ENCODE results near the gene VSIG4.

Gene VSIG4

GRCh38 chrX:66043584-66043983, 3.7 kb upstream of the VSIG4 start:
- in situ Hi-C loops (cut with HindIII; ENCODE audit: low sequenced_read_pairs), result no loop called here

GRCh38 chrX:66042307-66043077, 2.6 kb upstream of the VSIG4 start:
- no peak for DNase-seq (ENCODE audit: low read depth, low spot score)
- in situ Hi-C loops (cut with HindIII; ENCODE audit: low sequenced_read_pairs), result no loop called here
- TF ChIP-seq CTCF (IDR thresholded peaks at IDR 0.05; ENCODE audit: low read depth, low read length), result no peak
- H3K4me3 ChIP-seq (ENCODE audit: low read depth, low read length), result no peak overlapping the region

More at GRCh38 chrX:66043584-66043983, 3.7 kb upstream of the VSIG4 start:
- no peak overlapping the region for H3K4me3 ChIP-seq (ENCODE audit: low read depth, low read length)
- no peak for DNase-seq (ENCODE audit: low read depth, low spot score)
- TF ChIP-seq CTCF (IDR thresholded peaks at IDR 0.05; ENCODE audit: low read depth, low read length), result no peak

GRCh38 chrX:66038115-66038514, 1.8 kb downstream of the VSIG4 start:
- no peak for TF ChIP-seq CTCF (IDR thresholded peaks at IDR 0.05; ENCODE audit: low read depth, low read length)
- no peak for DNase-seq (ENCODE audit: low read depth, low spot score)
- in situ Hi-C loops (cut with HindIII; ENCODE audit: low sequenced_read_pairs), result no loop called here

GRCh38 chrX:66036231-66036630, 3.6 kb downstream of the VSIG4 start:
- in situ Hi-C loops (cut with HindIII; ENCODE audit: low sequenced_read_pairs), result no loop called here
- no peak for TF ChIP-seq CTCF (IDR thresholded peaks at IDR 0.05; ENCODE audit: low read depth, low read length)

More at GRCh38 chrX:66038115-66038514, 1.8 kb downstream of the VSIG4 start:
- no peak overlapping the region for H3K4me3 ChIP-seq (ENCODE audit: low read depth, low read length)

GRCh38 chrX:66035667-66036066, 4.2 kb downstream of the VSIG4 start:
- TF ChIP-seq CTCF (IDR thresholded peaks at IDR 0.05; ENCODE audit: low read depth, low read length), result no peak
- H3K4me3 ChIP-seq (ENCODE audit: low read depth, low read length), result no peak overlapping the region
- DNase-seq (ENCODE audit: low read depth, low spot score), result no peak
- in situ Hi-C loops (cut with HindIII; ENCODE audit: low sequenced_read_pairs), result no loop called here

More at GRCh38 chrX:66036231-66036630, 3.6 kb downstream of the VSIG4 start:
- DNase-seq (ENCODE audit: low read depth, low spot score), result no peak
- H3K4me3 ChIP-seq (ENCODE audit: low read depth, low read length), result no peak overlapping the region

- TF ChIP-seq CTCF (IDR thresholded peaks at IDR 0.05; ENCODE audit: low read depth, low read length), result peak; percentile 48
- no peak overlapping the region for H3K4me3 ChIP-seq (ENCODE audit: low read depth, low read length)
- in situ Hi-C loops (cut with HindIII; ENCODE audit: low sequenced_read_pairs), result no loop called here
- no peak for DNase-seq (ENCODE audit: low read depth, low spot score)
These were observed 9.2 kb downstream of the VSIG4 start for GRCh38 chrX:66030505-66031317.

Measured in astrocyte of the spinal cord (primary cell).